Measurements from ENCODE around the gene CCDC77. TPM values are rescaled to one million over a fixed set of nuclear protein-coding genes. Genes with fewer than 3 reads are reported as not detected.

Gene CCDC77
- total RNA-seq, 1 experiment from 2014 or later = 43.7 TPM

DNA sequence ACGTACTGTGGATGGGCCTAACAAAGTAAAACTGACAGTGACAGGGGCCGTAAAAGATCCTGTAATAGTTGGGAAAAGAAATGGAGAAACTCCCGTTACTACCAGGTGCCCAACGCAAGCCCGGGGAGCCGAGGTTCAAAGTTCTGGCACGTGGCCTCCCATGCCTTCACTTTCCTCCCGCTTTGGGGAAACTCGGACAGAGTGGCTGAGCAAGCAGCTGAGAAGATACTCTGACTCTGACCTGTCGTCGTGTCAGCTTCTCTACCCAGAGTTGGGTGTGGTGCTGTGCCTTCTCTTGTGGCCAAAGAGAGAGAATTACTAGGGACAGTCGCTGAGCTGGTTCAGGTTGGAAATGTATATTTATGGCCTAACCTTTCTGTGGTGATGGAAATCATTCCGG, 60.0 kb downstream of the CCDC77 start:
- H3K4me1 ChIP-seq = peaks cover 31% of the 10 kb centered on the region
- no peaks in the 10 kb centered on the region for H3K27me3 ChIP-seq
- no peaks in the 10 kb centered on the region for H3K9me3 ChIP-seq (replicated peaks)
- DNase-seq = no peak
- no peak overlapping the region for H3K27ac ChIP-seq
- H3K4me3 ChIP-seq = peak overlapping the region; percentile 78; the same call in 1 of the 2 replicates
- H3K36me3 ChIP-seq = no peaks in the 10 kb centered on the region; the same call in 1 of the 2 replicates

- peaks cover 2% of the 10 kb centered on the region; the same call in 1 of the 2 replicates for H3K36me3 ChIP-seq
- peaks cover 38% of the 10 kb centered on the region for H3K4me1 ChIP-seq
- H3K27me3 ChIP-seq = no peaks in the 10 kb centered on the region
- no peaks in the 10 kb centered on the region for H3K9me3 ChIP-seq (replicated peaks)
- no peak overlapping the region for H3K27ac ChIP-seq
- no peak for DNase-seq
- no peak overlapping the region for H3K4me3 ChIP-seq
These were observed 61.7 kb downstream of the CCDC77 start for GRCh38 chr12:462936-463705.

DNA sequence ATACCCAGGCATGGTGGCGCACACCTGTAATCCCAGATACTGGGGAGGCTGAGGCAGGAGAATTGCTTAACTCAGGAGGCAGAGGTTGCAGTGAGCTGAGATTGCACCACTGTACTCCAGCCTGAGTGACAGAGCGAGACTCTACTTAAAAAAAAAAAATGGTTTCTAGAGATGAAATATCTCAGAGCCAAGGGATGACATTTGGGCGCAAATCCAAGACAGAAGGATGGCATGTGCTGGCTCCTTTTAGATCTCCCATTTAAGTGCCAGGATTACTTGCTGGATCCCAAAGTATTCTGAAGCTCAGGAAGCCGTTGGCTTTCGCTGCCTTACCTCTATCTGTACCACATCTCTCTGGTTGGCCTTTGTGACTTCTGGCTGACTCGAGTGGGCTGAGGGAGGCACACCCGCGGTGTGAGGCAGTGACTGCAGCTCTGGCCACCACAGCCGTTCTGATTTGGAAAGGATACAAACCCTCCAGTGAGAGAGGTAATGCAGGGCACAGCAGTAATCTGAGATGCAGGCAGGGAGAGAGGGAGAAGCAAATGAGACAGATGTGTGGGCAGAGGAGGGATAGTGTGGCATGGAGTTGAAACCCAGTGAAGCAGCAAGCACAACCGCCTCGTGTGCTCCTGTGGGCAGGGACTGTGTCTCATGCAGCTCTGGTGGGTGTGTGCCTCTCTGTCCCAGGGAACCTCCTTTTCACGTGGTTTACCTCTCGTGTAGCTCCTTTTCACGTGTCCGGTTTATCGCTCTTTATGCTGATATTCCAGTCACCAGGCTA, 63.2 kb downstream of the CCDC77 start:
- Histone ChIP-seq H3K4me1 (peaks cover 52% of the 10 kb centered on the region), H3K36me3 (peaks cover 2% of the 10 kb centered on the region; the same call in 1 of the 2 replicates), H3K27ac (no peak overlapping the region), H3K4me3 (no peak overlapping the region), H3K9me3 (replicated peaks) (no peaks in the 10 kb centered on the region), H3K27me3 (no peaks in the 10 kb centered on the region)
- peak; percentile 61 to 79 for DNase-seq

GRCh38 chr12:466039-466438, 64.6 kb downstream of the CCDC77 start:
- H3K27me3 ChIP-seq = no peaks in the 10 kb centered on the region
- no peak for DNase-seq
- peaks cover 2% of the 10 kb centered on the region; the same call in 1 of the 2 replicates for H3K36me3 ChIP-seq
- no peak overlapping the region for H3K27ac ChIP-seq
- H3K4me1 ChIP-seq = peaks cover 51% of the 10 kb centered on the region
- no peak overlapping the region for H3K4me3 ChIP-seq
- H3K9me3 ChIP-seq (replicated peaks) = no peaks in the 10 kb centered on the region

DNA sequence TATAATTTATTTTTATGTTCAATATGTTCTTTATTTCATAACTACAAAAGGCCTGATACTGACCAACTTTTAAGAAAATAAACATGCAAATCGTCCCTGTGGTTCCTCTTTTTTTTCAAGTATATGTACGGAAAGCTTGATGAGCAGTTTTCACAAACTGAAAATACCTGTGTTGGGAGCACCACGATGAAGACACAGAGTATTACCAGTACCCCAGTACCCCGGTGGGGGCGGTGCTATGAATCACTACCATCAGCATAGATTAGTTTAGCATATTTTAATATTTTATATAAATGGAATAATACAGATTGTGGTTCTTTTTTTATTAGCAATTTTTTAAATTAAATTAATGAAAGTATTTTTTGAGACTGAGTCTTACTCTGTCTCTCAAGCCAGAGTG, 65.3 kb downstream of the CCDC77 start:
- peaks cover 2% of the 10 kb centered on the region; the same call in 1 of the 2 replicates for H3K36me3 ChIP-seq
- no peak for DNase-seq
- H3K27me3 ChIP-seq = no peaks in the 10 kb centered on the region
- no peaks in the 10 kb centered on the region for H3K9me3 ChIP-seq (replicated peaks)
- no peak overlapping the region for H3K4me3 ChIP-seq
- H3K4me1 ChIP-seq = peaks cover 49% of the 10 kb centered on the region
- no peak overlapping the region for H3K27ac ChIP-seq

GRCh38 chr12:467591-467990, 66.1 kb downstream of the CCDC77 start:
- Histone ChIP-seq H3K27ac (peak overlapping the region; percentile 22; the same call in 1 of the 2 replicates), H3K36me3 (0 out of 2 replicates have a peak, but pooled peaks cover 2% of the 10 kb centered on the region), H3K4me1 (peaks cover 47% of the 10 kb centered on the region), H3K9me3 (replicated peaks) (no peaks in the 10 kb centered on the region), H3K4me3 (no peak overlapping the region), H3K27me3 (no peaks in the 10 kb centered on the region)
- peak; percentile 48 to 69 for DNase-seq

- no peaks in the 10 kb centered on the region for H3K9me3 ChIP-seq (replicated peaks)
- no peak overlapping the region for H3K27ac ChIP-seq
- DNase-seq = no peak
- no peak overlapping the region for H3K4me3 ChIP-seq
- H3K27me3 ChIP-seq = no peaks in the 10 kb centered on the region
- 0 out of 2 replicates have a peak, but pooled peaks cover 2% of the 10 kb centered on the region for H3K36me3 ChIP-seq
- peaks cover 42% of the 10 kb centered on the region for H3K4me1 ChIP-seq
These were observed 67.4 kb downstream of the CCDC77 start for GRCh38 chr12:468671-469389.

DNA sequence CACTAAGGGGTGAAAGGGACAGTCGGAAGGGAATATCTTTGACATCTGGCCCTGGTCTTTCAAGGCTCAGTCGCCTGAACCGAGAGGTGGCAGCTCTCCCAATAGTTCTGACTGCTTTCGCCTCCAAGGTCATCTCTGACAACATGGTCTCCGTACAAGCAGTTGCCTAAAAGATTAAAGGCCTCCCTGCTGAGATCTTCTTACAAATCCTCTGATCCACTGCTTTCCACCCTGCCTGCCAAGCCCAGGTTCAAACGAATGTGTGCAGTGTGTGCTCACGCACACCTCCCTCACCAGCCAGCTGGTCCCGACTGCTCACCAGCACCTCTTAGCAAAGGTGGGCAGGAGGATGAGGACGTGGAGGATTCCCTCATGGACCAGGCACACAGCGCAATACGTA, 68.7 kb downstream of the CCDC77 start:
- no peak for DNase-seq
- Histone ChIP-seq H3K9me3 (replicated peaks) (no peaks in the 10 kb centered on the region), H3K4me3 (no peak overlapping the region), H3K4me1 (peaks cover 35% of the 10 kb centered on the region), H3K27ac (no peak overlapping the region), H3K27me3 (no peaks in the 10 kb centered on the region), H3K36me3 (peaks cover 2% of the 10 kb centered on the region)

GRCh38 chr12:473198-473597, 71.8 kb downstream of the CCDC77 start:
- H3K27ac ChIP-seq = no peak overlapping the region; the same call in 1 of the 2 replicates
- H3K27me3 ChIP-seq = no peaks in the 10 kb centered on the region
- peaks cover 27% of the 10 kb centered on the region for H3K4me1 ChIP-seq
- no peak for DNase-seq
- H3K9me3 ChIP-seq (replicated peaks) = no peaks in the 10 kb centered on the region
- H3K36me3 ChIP-seq = no peaks in the 10 kb centered on the region; the same call in none of the 2 replicates
- no peak overlapping the region for H3K4me3 ChIP-seq

DNA sequence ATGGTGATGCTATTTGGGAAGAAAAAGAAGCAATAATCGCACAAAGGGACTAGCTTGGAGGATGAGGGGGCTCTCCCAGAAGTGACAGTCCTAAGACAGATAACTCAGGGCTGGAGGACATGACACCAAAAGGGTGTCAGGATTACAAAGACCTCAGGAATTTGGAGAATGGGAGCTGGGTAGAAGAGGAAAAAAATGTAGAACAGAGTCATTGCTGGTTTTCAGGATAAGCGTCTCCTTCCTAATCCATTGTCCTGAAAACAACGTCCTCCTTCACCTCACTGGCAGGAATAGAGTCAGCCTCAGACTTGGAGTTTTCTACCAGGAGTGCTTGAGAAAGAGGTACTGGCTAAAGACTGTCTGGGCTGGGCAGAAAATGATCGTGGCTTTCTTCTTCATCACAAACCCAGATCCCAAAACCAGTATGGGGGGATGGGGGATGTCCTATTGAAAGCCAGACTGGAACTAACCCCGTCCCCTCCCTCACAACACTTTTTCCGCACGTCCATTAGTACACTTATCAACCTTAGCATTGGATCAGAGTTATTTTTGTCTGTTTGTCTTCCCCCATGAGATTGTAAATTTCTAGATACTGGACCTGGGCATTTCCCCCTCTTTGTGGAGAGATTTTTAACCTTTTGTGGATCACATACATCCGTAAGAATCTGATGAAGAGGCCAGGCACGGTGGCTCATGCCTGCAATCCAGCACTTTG, 72.6 kb downstream of the CCDC77 start:
- Histone ChIP-seq H3K9me3 (replicated peaks) (no peaks in the 10 kb centered on the region), H3K27me3 (no peaks in the 10 kb centered on the region), H3K36me3 (no peaks in the 10 kb centered on the region; the same call in none of the 2 replicates), H3K4me3 (no peak overlapping the region), H3K4me1 (peaks cover 19% of the 10 kb centered on the region), H3K27ac (peak overlapping the region; percentile 69)
- DNase-seq = peak in 1 of 2 experiments; percentile 40

- H3K27me3 ChIP-seq = no peaks in the 10 kb centered on the region
- no peak overlapping the region for H3K27ac ChIP-seq
- H3K36me3 ChIP-seq = no peaks in the 10 kb centered on the region; the same call in none of the 2 replicates
- H3K4me1 ChIP-seq = peaks cover 17% of the 10 kb centered on the region
- no peak for DNase-seq
- no peaks in the 10 kb centered on the region for H3K9me3 ChIP-seq (replicated peaks)
- H3K4me3 ChIP-seq = no peak overlapping the region
These were observed 73.8 kb downstream of the CCDC77 start for GRCh38 chr12:475286-475685.

DNA sequence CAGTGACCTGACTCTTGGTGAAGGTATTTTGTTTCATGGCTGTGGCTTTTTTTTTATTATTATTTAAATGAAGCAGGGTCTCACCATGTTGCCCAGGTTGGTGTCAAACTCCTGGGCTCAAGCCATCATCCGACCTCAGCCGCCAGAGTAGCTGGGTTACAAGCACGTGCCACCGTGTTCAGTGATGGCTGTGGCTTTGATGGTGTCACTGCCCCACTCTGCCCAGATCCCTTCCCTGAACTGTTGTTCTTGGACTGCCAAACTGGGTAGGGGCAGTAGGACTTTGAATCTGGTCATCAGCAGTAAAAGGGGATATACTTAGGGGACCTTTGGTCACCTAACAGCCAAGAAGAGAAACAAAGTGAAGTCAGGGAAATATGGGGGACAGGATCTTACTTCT, 77.7 kb downstream of the CCDC77 start:
- Histone ChIP-seq H3K27me3 (no peaks in the 10 kb centered on the region), H3K36me3 (no peaks in the 10 kb centered on the region; the same call in none of the 2 replicates), H3K4me1 (peaks cover 25% of the 10 kb centered on the region), H3K27ac (no peak overlapping the region), H3K9me3 (replicated peaks) (no peaks in the 10 kb centered on the region), H3K4me3 (no peak overlapping the region)
- no peak for DNase-seq

DNA sequence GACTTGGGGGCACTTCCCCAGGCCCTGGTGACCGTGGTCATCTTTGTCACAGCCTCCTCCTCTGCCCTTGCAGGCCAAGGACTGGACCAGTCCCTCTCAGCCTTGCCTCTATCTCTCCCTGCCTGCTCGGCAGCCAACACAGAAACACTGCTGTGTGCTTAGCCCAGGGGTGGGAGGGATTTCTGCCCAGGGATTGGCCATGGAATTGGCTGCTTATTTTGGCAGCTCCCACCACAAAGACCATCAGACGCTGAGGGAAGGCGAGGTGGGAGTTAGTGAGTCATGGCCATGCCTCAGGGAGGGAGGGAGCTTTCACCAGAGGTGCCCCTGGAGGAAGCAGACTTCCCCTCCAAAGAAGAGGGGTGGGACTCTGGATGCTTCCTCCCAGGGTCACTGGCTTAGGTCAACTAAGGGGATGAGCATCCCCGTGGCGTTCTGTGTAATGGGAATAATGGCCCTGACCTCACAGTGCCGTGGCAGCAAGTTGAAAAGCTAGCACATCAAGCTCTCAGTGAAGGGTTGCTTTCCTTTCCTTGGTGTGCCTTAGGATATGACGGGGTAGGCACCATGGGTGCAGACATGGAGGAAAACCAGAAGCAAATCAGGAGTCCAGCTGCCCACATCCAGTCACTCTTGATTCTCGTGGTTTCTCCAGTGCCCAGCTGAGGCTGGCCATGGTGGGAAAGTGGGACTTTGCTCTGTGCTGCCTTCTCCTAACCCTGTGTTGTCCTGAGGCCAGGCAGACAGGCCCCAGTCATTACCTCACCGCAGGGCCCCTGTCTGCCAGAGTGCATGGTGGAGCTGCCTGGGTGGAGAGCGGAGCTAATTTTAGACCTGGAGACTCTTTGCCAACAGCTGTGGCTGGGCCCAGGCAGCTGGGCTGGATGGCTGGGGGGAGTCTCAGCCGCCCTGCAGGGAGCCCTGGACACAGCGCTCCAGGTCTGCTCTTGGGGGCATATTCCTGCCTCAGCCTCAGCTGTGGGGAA, 79.7 kb downstream of the CCDC77 start:
- Histone ChIP-seq H3K4me3 (peak overlapping the region; percentile 30), H3K27me3 (no peaks in the 10 kb centered on the region), H3K9me3 (replicated peaks) (no peaks in the 10 kb centered on the region), H3K4me1 (peaks cover 22% of the 10 kb centered on the region), H3K36me3 (no peaks in the 10 kb centered on the region), H3K27ac (peak overlapping the region; percentile 99)
- DNase-seq = peak; percentile 96 to 97

All from SJCRH30 (cell line).